Measurements from ENCODE around the gene TMEM161A.
"Not testable (repeated sequence)": the region's sequence is repeated elsewhere in the genome, so short reads cannot be mapped to it uniquely, and the experiment has no call there.

The TMEM161A gene

DNA sequence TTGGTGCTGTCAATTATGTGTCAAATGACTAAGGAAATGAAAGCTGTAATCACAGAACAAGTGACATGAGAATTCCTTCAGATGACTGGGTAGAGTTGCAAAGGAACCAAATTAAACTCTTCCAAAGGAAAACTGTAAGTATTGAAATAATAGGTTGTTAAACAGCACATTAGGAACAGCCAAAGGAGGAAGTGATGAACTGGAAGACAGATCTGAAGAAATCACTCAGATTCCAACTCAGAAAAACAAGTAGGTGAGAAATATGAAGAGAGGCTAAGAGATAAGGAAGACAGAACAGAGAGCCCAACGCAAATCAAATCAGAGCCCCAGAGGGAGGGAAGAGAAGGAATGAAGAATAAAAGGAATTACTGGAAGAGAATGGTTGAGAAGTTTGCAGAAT is 15.4 kb downstream of the TMEM161A start:
- DNase-seq (ENCODE audit: low spot score) = no peak

DNA sequence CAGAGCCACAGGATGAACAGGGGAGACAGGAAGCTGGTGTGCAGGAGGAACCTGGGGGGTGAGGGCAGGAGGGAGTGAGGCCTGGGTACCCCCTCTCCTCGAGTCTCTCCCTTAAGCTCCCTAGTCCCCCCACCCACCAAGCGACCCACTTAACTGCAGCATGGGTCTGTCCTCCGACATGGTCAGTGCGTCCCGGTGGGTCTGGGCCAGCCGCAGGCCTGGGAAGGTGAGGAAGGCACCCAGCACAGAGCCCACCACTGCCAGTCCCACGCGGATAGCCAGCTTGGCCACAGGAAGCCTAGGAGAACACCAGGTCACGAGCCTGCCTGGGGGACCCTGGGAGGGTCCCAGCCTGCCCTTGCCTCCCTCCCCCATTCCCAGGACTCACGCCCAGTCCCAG is 16.9 kb downstream of the TMEM161A start:
- DNase-seq (ENCODE audit: low spot score) = no peak

DNA sequence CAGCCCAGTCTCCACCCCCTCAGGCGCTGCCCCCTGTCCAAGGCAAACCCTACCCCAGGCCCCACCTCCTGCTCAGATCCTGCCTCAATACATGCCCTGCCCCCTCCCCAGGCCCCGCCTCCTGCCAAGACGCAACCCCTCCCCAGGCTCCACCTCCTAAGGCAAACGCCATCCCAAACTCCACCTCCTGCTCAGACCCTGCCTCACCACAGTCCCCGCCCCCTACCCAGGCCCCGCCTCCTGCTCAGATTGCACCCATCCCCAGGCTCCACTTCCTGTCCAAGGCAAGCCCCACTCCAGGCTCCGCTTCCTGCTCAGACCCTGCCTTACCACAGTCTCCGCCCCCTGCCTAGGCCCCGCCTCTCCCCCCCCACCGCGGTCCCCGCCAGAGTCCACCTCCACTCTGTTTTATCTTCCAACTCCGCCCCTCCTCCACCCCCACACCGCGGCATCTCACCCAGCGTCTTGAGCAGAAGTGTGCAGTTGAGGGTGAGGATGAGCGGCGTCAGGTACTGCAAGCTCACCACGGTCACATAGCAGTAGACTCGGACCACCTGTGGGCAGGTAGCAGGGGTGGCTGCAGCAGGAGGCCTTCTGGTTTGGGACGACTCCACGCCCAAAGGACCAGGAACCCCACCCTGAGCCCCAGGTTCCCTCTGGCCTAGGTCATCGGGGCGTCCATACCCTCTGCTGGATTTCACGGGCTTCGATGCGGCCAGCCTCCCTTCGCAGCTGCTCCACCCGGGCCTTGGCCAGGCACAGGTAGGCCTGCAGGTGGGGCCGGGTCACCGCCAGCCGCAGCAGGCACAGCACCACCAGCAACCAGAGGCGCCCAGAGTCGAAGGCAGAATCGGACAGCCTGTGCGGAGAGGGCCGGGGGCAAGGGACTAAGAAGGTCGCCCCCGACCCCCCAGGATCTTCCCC is 17.7 kb downstream of the TMEM161A start:
- peak; percentile 76 for DNase-seq (ENCODE audit: low spot score)

DNA sequence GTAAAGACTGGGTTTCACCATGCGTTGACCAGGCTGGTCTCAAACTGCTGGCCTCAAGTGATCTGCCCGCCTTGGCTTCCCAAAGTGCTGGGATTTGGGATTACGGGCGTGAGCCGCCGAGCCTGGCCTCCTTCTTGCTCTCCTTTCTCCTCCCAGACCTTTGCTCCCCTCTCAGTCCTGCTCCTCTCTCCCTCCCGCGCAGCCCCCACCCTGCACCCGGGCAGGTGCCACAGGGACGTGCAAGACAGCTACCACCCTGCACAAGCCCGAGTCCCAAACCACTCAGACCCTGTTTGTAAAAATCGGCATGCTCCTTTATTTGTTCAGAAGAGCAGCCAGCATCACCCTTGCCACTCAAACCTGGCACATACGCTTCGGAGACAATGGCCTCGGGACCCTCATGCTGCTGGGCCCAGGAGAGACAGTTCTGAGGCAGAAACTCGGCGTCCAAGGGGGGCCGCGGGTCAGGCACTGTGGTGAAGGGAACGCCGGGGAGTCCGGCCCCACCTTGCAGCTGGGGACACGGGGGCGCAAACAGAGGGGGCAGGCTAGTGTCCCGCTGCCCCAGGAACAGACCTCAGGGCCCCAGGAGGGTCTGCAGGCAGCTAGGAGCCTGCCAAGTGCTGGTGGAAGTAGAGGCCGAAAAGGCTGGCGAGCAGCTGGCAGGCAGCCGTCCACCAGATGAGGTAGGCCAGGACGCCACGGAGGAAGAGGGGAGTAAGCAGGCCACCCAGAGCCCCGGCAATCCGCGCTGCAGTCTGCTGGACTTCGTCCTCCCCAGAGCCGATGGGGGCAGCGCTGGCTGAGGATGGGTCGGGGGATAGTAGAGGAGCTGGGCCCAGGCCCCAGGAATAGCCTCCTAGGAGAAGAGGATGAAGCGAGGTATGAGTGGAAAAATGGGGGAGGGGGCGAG is 18.7 kb downstream of the TMEM161A start:
- no peak for DNase-seq (ENCODE audit: low spot score)

DNA sequence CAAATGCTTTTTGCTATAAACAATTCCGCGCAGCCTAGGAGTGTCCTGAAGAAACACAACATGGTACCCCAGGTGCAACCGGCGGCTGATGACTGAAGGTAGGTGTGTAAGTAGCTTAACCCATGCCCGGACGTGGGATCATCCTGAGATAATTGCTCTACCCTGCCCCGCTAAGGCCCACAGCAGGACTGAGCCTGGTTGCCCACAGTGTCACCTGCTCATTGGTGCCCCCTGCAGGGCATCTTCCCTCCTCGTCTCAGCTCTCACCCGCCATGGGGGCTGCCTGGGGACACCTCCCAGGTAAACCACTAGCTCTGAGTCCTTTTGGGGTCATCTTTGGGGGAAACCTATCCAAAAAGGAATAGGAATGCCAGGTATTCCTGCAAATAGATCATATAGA is 22.3 kb downstream of the TMEM161A start:
- peak; percentile 96 for DNase-seq (ENCODE audit: low spot score)

DNA sequence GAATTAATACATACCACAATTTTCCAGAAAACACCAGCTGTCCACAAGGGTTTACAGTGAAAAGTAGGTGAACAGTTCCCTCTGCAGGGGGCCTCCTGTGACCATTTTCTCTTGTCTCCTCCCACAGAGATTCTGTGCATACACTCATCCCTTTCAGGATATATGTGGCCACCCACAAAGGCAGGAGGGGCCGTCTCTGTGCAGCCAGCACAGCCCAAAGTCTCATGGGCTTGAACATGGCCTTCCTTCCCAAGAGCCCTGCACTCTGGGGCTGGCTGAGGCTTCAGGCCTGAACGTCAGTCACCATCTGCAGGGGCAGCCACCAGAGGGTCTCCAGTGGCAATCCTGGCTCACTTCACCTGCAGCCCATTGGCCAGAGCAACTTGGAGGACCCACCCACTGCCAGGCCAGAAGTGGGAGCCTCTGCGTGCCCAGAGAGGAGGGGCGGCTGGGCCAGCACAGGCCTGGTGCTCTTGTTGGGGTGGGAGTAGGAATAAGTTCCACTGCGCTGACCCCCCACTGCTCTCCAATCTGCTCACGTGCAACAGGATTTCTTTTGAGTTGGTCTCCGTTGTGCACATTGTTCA is 25.1 kb downstream of the TMEM161A start:
- peak; percentile 68 for DNase-seq (ENCODE audit: low spot score)

DNA sequence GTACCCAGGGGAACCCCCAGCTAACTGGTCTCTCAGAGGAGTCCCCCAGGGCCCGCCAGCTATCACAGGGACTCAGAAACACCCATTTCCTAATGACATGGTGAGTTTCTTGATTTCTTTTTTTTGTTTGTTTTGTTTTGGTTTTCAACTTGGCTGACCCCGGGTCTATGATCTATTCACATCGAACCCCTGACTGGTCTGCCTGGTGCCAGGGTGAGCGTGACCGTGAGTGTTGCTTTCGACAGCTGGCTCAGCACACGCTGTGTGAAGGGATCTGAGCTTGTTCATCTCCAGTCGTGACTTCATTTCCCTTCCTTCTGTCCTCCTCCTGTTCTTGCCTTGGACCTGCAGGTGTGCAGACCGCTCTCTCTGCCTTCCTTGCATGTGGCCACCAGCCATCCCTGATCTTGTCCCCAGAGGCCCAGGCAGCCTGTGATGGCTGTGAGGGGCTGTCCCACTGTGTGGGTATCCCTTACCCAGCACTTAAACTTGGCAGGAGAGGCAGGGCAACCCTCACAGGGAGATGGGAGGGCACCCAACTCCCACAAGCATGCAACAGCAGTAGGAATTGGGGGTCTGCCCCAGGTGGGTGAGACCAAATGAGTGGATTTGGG is 26.2 kb downstream of the TMEM161A start:
- DNase-seq (ENCODE audit: low spot score) = no peak

DNA sequence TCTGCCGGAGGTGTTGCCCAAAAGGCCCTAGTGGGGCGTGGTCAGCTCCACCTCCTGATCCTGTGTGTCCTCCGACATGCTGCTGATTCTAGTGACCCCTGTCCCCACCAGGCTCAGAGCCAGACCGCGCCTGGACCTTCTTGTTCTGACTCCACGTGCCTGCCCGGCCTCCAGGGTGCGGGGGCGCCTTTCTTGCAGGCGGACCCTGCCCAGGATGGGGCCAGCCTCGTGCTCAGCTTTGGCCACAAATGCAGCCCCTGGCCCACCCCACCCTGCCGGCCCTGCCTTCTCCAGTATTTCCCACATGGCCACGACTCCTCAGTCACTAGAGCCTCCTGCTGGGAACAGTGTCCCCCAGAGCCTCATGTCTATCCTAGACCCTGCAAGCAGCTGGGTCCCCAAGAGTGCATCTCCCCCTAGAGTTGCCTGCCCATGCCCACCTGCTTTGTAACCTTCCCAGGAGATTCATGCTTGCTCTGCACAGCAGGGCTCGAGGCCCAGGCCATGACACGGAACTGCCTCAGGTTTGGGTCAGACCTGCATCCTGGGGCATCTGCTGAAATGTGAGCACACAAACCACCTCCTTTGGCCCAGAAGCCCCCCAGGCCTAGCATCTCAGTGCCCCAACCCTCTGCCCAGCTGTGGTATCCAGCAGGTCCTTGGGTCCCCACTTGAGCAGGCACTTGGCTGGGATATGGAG is 27.0 kb downstream of the TMEM161A start:
- DNase-seq (ENCODE audit: low spot score) = no peak

DNA sequence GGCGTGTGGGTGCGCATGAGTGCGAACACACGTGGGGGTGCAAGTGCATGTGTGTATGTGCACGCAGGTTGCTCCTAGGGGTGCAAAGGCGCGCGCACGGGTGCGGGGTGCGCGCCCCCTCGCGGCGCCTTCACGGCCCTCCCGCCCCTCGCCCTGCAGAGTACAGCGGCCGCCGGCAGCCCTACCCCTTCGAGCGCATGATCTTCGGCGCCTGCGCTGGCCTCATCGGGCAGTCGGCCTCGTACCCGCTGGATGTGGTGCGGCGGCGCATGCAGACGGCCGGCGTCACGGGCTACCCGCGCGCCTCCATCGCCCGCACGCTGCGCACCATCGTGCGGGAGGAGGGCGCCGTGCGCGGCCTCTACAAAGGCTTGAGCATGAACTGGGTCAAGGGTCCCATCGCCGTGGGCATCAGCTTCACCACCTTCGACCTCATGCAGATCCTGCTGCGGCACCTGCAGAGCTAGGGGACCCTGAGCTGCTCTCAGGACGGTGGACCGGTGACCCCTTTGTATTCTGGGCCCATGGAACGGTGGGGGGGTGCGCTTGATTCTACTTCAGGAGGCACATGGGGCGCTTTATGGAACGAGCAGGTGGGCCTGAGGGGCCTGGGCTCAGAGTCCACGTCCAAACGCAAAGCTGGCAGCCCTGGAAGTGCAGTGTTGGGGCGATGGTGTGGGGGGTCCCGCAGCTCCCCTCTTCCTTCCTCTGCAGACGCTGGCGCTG is 27.7 kb downstream of the TMEM161A start:
- DNase-seq (ENCODE audit: low spot score) = no peak

DNA sequence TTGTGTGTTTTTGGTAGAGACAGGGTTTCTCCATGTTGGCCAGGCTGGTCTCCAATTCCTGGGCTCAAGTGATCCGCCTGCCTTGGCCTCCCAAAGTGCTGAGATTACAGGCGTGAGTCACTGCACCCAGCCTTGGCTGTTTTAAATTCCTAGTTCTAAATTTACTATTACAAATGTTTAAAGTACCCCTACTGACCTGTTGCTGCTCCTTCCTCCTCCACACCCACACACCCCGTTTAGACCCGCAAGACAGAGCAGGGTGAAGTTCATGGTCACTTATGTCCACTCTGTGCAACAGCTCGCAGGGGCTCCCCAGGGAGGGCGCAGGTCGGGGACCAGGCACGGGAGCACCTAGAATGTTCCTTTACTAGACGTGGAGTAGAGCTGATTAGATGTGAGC is 28.7 kb downstream of the TMEM161A start:
- no peak for DNase-seq (ENCODE audit: low spot score)

DNA sequence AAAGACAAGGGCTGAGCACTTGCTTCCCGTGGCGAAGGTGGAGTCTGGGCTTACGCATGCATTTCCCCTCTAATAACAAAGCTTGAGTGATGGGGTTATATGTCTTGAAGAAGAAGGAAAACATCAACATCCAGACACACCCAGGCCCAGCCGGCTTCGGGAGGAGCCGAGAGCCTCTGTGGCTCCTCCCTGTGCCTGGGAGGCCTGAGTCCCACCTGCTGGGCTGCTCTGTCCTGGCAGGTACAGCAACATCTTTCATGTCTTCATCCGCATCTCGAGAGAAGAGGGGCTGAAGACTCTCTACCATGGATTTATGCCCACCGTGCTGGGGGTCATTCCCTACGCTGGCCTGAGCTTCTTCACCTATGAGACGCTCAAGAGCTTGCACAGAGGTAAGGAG is 30.6 kb downstream of the TMEM161A start:
- DNase-seq (ENCODE audit: low spot score) = no peak

DNA sequence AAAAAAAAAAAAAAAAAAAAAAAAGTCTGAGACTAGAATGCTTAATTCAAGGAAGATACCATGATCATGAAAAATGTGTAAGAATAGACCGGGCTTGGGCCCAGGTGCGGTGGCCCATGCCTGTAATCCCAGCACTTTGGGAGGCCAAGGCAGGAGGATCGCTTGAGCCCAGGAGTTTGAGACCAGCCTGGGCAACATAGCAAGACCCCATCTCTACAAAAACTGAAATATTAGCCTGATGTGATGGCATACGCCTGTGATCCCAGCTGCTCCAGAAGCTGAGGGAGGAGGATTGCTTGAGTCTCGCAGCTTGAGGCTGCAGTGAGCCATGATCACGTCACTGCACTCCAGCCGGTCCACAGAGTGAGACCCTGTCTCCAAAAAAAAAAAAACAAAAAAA is 31.3 kb downstream of the TMEM161A start:
- not testable (repeated sequence) for DNase-seq (ENCODE audit: low spot score)

DNA sequence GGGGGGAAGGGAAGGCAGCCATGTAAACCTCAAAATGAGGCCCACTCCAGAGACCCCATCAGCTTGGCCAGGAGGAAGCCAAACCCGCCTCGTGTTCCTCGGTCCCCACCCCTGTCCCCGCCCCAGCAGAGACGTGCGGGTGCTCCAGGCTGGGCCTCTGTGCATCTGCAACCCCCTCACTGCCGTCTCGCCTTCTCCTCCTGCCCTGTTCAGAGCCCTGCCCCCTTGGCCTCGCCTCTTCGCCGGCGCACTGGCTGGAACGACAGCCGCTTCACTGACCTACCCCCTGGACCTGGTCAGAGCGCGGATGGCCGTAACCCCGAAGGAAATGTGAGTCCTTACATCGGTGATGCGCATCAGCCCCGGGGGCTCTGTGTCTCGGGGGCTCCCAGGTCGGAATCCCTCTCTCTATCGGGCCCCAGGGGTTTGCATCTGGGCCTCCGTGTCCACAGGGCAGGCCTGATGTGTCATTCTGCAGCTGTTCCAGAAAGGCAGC is 32.2 kb downstream of the TMEM161A start:
- no peak for DNase-seq (ENCODE audit: low spot score)

DNA sequence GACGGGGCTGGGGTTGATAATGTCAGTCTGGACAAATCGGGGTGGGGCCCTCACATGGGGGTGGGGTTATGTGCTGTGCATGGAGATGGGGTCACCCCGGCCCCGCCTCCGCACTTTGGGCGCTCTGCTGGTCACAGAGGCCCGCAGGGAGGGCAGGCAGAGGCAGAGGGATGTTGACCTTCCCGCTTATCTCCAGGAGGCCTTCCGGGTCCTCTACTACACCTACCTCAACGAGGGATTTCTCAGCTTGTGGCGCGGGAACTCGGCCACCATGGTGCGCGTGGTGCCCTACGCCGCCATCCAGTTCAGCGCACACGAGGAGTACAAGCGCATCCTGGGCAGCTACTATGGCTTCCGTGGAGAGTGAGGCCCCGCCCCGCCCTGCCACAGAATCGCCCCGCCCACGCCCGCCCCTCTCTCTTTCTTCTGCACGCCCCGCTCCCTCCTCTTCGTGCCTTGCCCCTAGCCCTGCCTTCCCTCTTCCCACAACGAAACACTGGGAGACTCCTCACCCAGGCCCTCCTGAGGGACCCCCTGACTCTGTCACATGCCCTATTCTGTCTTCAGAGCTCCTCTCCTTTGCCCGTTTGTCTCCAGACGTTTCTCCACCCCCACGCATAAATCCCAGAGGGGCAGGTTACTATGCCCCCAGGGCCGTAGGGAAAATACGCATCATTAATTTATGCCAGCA is 32.8 kb downstream of the TMEM161A start:
- DNase-seq (ENCODE audit: low spot score) = peak; percentile 80

DNA sequence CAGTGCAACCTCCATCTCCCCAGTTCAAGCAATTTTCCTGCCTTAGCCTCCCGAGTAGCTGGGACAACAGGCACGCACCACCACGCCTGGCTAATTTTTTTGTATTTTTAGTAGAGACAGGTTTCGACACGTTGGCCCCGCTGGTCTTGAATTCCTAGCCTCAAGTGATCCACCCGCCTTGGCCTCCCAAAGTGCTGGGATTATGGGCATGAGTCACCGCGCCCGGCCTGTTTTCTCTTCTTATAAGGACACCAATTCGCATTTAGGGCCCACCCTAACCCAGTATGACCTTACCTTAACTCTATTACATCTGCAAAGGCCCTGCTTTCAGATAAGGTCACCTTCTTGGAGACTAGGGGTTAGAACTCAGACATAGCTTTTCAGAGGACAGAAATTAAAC is 35.1 kb downstream of the TMEM161A start:
- DNase-seq (ENCODE audit: low spot score) = no peak

DNA sequence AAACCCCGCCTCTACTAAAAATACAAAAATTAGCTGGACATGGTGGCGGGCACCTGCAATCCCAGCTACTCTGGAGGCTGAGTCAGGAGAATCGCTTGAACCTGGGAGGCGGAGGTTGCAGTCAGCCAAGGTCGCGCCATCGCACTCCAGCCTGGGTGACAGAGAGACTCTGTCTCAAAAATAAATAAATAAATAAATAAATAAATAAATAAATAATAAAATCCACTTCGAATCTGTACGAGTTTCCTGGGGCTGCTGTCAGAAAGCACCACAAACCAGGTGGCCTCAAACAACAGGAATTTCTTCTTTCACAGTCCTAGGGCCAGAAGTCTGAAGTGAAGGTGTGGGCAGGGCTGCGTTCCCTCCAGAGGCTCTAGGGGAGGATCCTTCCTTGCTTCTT is 35.7 kb downstream of the TMEM161A start:
- DNase-seq (ENCODE audit: low spot score) = not testable (repeated sequence)

DNA sequence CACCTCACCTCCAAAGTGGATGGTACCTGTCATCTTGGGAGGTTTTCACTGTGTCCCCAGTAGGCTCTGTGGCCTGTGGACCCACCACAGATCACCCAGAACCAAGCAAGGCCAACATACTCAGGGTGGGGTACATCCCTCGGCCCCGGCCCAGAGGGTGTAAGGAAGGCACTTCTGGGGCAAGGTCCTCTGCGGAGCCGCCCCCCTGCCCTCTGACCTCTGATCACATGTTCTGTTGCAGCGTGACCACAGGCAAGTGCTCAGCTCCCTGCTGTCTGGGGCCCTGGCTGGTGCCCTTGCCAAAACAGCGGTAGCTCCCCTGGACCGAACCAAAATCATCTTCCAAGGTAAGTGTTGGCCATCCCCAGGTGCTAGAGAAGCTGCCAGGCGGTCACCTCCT is 36.7 kb downstream of the TMEM161A start:
- no peak for DNase-seq (ENCODE audit: low spot score)

DNA sequence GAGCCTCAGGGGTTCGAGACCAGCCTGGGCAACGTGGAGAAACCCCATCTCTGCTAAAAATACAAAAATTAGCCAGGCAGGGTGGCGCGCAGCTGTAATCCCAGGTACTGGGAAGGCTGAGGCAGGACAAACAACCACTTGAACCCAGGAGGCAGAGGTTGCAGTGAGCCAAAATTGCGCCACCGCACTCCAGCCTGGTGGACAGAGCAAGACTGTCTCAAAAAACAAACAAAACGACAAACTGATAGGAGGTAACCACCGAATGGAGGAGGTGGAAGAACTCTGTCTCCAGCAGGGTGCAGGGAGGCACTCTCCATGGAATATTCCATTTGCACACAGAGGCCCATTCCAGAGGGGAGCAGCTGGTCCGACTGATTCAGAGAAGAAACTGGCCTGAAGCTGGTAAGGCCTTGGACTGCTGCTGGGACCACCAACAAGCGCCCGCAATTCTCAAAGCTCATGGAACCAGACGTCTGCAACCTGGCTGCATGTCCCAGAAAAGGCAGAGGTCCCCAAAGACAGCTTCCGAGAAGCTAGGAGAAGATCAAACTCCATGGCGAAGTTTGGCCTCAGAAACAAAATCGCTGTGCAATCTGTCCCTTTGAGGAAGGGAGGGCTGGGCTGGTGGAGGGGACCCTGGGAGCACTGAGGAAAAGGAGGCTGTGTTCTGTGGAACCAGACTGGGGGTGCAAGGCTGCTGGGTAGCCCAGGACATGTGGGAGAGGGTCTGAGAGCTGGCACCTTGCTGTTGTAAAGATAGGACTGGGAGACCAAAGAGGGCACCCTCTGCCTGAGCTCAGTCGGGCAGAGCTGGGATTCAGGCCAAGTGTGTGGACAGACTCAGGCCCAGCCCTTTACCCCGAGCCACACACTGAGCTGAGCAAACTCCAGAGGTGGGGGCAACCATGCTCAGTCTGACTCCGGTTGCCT is 39.3 kb downstream of the TMEM161A start:
- peak; percentile 93 for DNase-seq (ENCODE audit: low spot score)

Measured in HuH-7 (cell line).